GM12878 (cell line): ENCODE results near the gene MRPL44. TPM values are rescaled to one million over a fixed set of nuclear protein-coding genes. Genes with fewer than 3 reads are reported as not detected.

Experiments used
- ATAC-seq: fragments of 200-7000 bp; cut with Tn5 transposase; 3 replicates; pipeline ENCODE4 v1.9.1; 2020; ENCODE audit warnings: mild to moderate bottlenecking, moderate library complexity
- BruUV-seq: library from RNA; stranded (reverse); fragments of 400-500 nt; replicated peaks from 2 replicates; lab custom pipeline; 2021; lab: Mats Ljungman, UMichigan
- CTCF ChIA-PET: fragments of 300-600 bp; sonication (Branson Sonifier 250); formaldehyde crosslinking; extraction: SDS; loops from one replicate; lab custom pipeline; 2021; ENCODE audit warnings: inconsistent platforms; lab: Yijun Ruan, JAX
- POLR2A ChIA-PET: fragments of 350-600 bp; formaldehyde crosslinking; extraction: SDS; loops from one replicate; lab custom pipeline; 2021; ENCODE audit warnings: inconsistent platforms; lab: Charles Lee
- RAD21 ChIA-PET: fragments of 300-600 bp; sonication (Branson Sonifier 250); formaldehyde crosslinking; loops from one replicate; lab custom pipeline; 2023; ENCODE audit warnings: antibody characterized with exemption; ENCODE audit not compliant: unreplicated experiment; lab: Charles Lee
- SMC1A ChIA-PET: fragments of 300-600 bp; sonication (Branson Sonifier 250); formaldehyde crosslinking; loops from one replicate; lab custom pipeline; 2023; ENCODE audit not compliant: unreplicated experiment, uncharacterized antibody; lab: Charles Lee
- DNase-seq: peaks from one replicate; pipeline ENCODE4 v3.0.0-alpha.2; 2011; ENCODE audit warnings: low read depth, low spot score
- FAIRE-seq: peaks from 3 replicates; lab custom pipeline; 2011; peaks lifted over from hg19 to GRCh38; lab: Jason Lieb, UNC
- H2AFZ ChIP-seq: 2 replicates; pipeline ENCODE4 v1.6.0; 2011; ENCODE audit warnings: low read depth, low read length, control low read depth; ENCODE audit not compliant: control insufficient read depth
- H3K27ac ChIP-seq: 2 replicates; pipeline ENCODE4 v1.5.1; 2011; ENCODE audit warnings: control low read depth; ENCODE audit not compliant: control insufficient read depth, insufficient read depth
- H3K27me3 ChIP-seq, 2 experiments: replicated peaks in 1 of 2; 2 replicates each; pipeline versions ENCODE4 v1.6.0 to v1.6.1; 2011; ENCODE audit warnings: low read length in 1 of 2; ENCODE audit not compliant: control insufficient read depth in 2 of 2, insufficient read depth in 2 of 2
- H3K36me3 ChIP-seq, 2 experiments: 2 replicates each; pipeline ENCODE4 v1.5.1; 2011; ENCODE audit warnings: low read length in 1 of 2; ENCODE audit not compliant: control insufficient read depth in 2 of 2, insufficient read depth in 2 of 2
- H3K4me1 ChIP-seq: 2 replicates; pipeline ENCODE4 v1.6.1; 2011; ENCODE audit warnings: mild to moderate bottlenecking, low read length, moderate library complexity, mixed read lengths; ENCODE audit not compliant: control insufficient read depth, insufficient read depth
- H3K4me2 ChIP-seq: 2 replicates; pipeline ENCODE4 v1.6.0; 2011; ENCODE audit warnings: control low read depth; ENCODE audit not compliant: control insufficient read depth, insufficient read depth
- H3K4me3 ChIP-seq: fragments of 200-600 bp; sonication (generic); 2 replicates; pipeline ENCODE4 v1.5.1; 2016
- H3K79me2 ChIP-seq: 2 replicates; pipeline ENCODE4 v1.6.0; 2011; ENCODE audit warnings: low read length; ENCODE audit not compliant: control insufficient read depth, insufficient read depth
- H3K9ac ChIP-seq: 2 replicates; pipeline ENCODE4 v1.8.0; 2011; ENCODE audit warnings: low read length, control low read depth, mixed read lengths; ENCODE audit not compliant: control insufficient read depth, insufficient read depth
- H3K9me3 ChIP-seq: replicated peaks from 3 replicates; pipeline ENCODE4 v1.5.1; 2011; ENCODE audit warnings: mild to moderate bottlenecking, low read length; ENCODE audit not compliant: control insufficient read depth, insufficient read depth
- H4K20me1 ChIP-seq: 2 replicates; pipeline ENCODE4 v1.6.0; 2011; ENCODE audit not compliant: control insufficient read depth, insufficient read depth
- ATF7 ChIP-seq: fragments of 450-650 bp; IDR thresholded peaks from 2 replicates; pipeline ENCODE4 v1.6.1; 2016; ENCODE audit warnings: low read depth, mild to moderate bottlenecking
- HCFC1 ChIP-seq: fragments of 150-350 bp; IDR thresholded peaks from 2 replicates; pipeline ENCODE4 v1.6.1; 2014; ENCODE audit warnings: low read length
- IRF3 ChIP-seq: fragments of 450-650 bp; IDR thresholded peaks from 2 replicates; pipeline ENCODE4 v1.6.1; 2014; ENCODE audit warnings: mild to moderate bottlenecking
- YY1 ChIP-seq: IDR thresholded peaks from 2 replicates; pipeline ENCODE4 v1.6.1; 2011; ENCODE audit warnings: low read depth, mild to moderate bottlenecking, low read length
- ZNF687 ChIP-seq: fragments of 450-650 bp; IDR thresholded peaks from 2 replicates; pipeline ENCODE4 v1.6.1; 2017; ENCODE audit warnings: mild to moderate bottlenecking, moderate library complexity
- WGBS: methylation state at CpG from one replicate; pipeline ENCODE4 v1.1.6; 2016; ENCODE audit warnings: low lambda C conversion rate; ENCODE audit not compliant: insufficient replicate concordance, insufficient coverage; ENCODE audit errors: missing lambda C conversion rate; 5-methylcytosine and 5-hydroxymethylcytosine counted together
- in situ Hi-C: fragments of 300-500 bp; cut with MboI; formaldehyde crosslinking; loops from 9 replicates; pipeline ENCODE4 v1.14.3; 2018; ENCODE audit warnings: mixed read lengths
- intact Hi-C: fragments of 100-400 bp; cut with micrococcal nuclease; formaldehyde crosslinking; loops from one replicate; pipeline ENCODE4 v1.14.2; 2022; ENCODE audit not compliant: unreplicated experiment
- polyA plus RNA-seq, 11 experiments: library from polyadenylated mRNA; depleted of rRNA in 4 of 11; unstranded in 6 of 11; stranded (reverse) in 5 of 11; fragments of >200 nt; fragmentation: Nextera tagmentation in 4 of 11; fragmentation: Illumina TruSeq in 1 of 11; extraction: Ambion mirVana in 4 of 11; extraction: Trizol in 1 of 11; gene quantifications; 1 replicate in 1 of 11; 2 replicates in 10 of 11; pipeline versions ENCODE4 v1.2.1 to v1.2.3, GENCODE V29; 2011 to 2016; ENCODE audit warnings: inconsistent platforms in 2 of 11, missing spikeins in 2 of 11, low read depth in 1 of 11
- total RNA-seq, 4 experiments: library from RNA; depleted of rRNA in 3 of 4; stranded (reverse); fragments of >200 nt in 3 of 4; fragmentation: Illumina TruSeq in 1 of 4; extraction: Trizol in 1 of 4; gene quantifications; 2 replicates each; pipeline versions ENCODE4 v1.2.1 to v1.2.3, GENCODE V29; 2013 to 2021

Gene MRPL44
- total and polyA plus RNA-seq, 10 of the 15 experiments (the other 5 are each of a cell fraction or from before 2014, with no cell fraction given): 18.3 to 44.3 (median 37.5) TPM

- ATAC-seq: no peak
Measured at GRCh38 chr2:223969856-223970255, 12.6 kb downstream of the MRPL44 start.

More at GRCh38 chr2:223969856-223970255, 12.6 kb downstream of the MRPL44 start:
- H3K27ac ChIP-seq: no peak overlapping the region
- SMC1A ChIA-PET: interaction anchor here (0.6 to 5.4 kb wide), 32 partner anchors 9 to 691 kb away, joined by 3 to 74 read pairs (median 4); partner anchors contain the start of genes CUL3 and MRPL44
- peaks cover 0 to 14% of the 10 kb centered on the region in 2 experiments; a peak in 2 of 4 replicates for H3K36me3 ChIP-seq
- H3K4me1 ChIP-seq: no peaks in the 10 kb centered on the region
- no peak overlapping the region for H3K4me2 ChIP-seq
- H3K79me2 ChIP-seq: no peaks in the 10 kb centered on the region
- intact Hi-C loops (loop anchor here (1.0 to 10.0 kb wide), 4 partner anchors 314 to 805 kb away; no protein-coding TSS in a partner anchor), in situ Hi-C loops (no loop called here)
- TF ChIP-seq IRF3 (no peak), HCFC1 (no peak), YY1 (no peak), ZNF687 (no peak), ATF7 (no peak)
- H3K9ac ChIP-seq: no peak overlapping the region
- 50% methylated on average over 1 of the region's 1 CpG for WGBS
- CTCF ChIA-PET: interaction anchor here (0.7 to 11.9 kb wide), 59 partner anchors 9 to 809 kb away, joined by 3 to 187 read pairs (median 6); partner anchors contain the start of genes MRPL44 and WDFY1
- H3K27me3 ChIP-seq: no peaks in the 10 kb centered on the region
- RAD21 ChIA-PET: interaction anchor here (0.6 to 5.3 kb wide), 17 partner anchors 9 to 681 kb away, joined by 3 to 82 read pairs (median 7); no protein-coding TSS in a partner anchor
- POLR2A ChIA-PET: interaction anchor here (1.5 kb wide), 2 partner anchors 28 to 73 kb away, joined by 5 to 8 read pairs; no protein-coding TSS in a partner anchor
- no TSS peak for BruUV-seq
- H3K4me3 ChIP-seq: no peak overlapping the region
- H2AFZ ChIP-seq: no peak overlapping the region
- FAIRE-seq (no peak), DNase-seq (no peak)
- H4K20me1 ChIP-seq: no peaks in the 10 kb centered on the region
- no peaks in the 10 kb centered on the region for H3K9me3 ChIP-seq
